PC-3 (cell line): ENCODE measurements around the gene RTL10. TPM values are rescaled to one million over a fixed set of nuclear protein-coding genes. Genes with fewer than 3 reads are reported as not detected.

Experiments
- ATAC-seq: fragments of 200-7000 bp; cut with Tn5 transposase; 2 replicates; pipeline ENCODE4 v1.9.1; 2020; ENCODE audit warnings: mild to moderate bottlenecking, moderate library complexity
- BruUV-seq: library from RNA; stranded (reverse); fragments of 400-500 nt; replicated peaks from 2 replicates; lab custom pipeline; 2021; lab: Mats Ljungman, UMichigan
- CTCF ChIA-PET: fragments of 300-600 bp; sonication (Branson Sonifier 250); formaldehyde crosslinking; loops from one replicate; lab custom pipeline; 2022; ENCODE audit warnings: antibody characterized with exemption; lab: Charles Lee
- POLR2A ChIA-PET: fragments of 300-600 bp; sonication (Branson Sonifier 250); formaldehyde crosslinking; loops from one replicate; lab custom pipeline; 2022; ENCODE audit warnings: antibody characterized with exemption; ENCODE audit not compliant: unreplicated experiment; lab: Charles Lee
- DNase-seq: peaks from one replicate; pipeline ENCODE4 v3.0.0-alpha.2; 2015
- H2AFZ ChIP-seq: fragments of 300-600 bp; sonication (generic); 2 replicates; pipeline ENCODE4 v1.6.0; 2016; ENCODE audit warnings: antibody characterized with exemption, low read length
- H3F3A ChIP-seq: fragments of 300-600 bp; sonication (generic); one replicate; pipeline ENCODE4 v1.6.0; 2017; ENCODE audit warnings: antibody characterized with exemption, low read length, control low read depth, mild to moderate bottlenecking; ENCODE audit not compliant: unreplicated experiment
- H3K27ac ChIP-seq: fragments of 300-600 bp; sonication (generic); 2 replicates; pipeline ENCODE4 v1.5.1; 2016; ENCODE audit warnings: mild to moderate bottlenecking, low read length
- H3K27me3 ChIP-seq: fragments of 300-600 bp; sonication (generic); 2 replicates; pipeline ENCODE4 v1.6.1; 2016; ENCODE audit warnings: low read length, mixed read lengths
- H3K36me3 ChIP-seq: fragments of 300-600 bp; sonication (generic); 2 replicates; pipeline ENCODE4 v1.6.1; 2016; ENCODE audit warnings: low read depth, mixed run types, low read length, mixed read lengths
- H3K4me1 ChIP-seq: fragments of 300-600 bp; sonication (generic); 2 replicates; pipeline ENCODE4 v1.5.1; 2016; ENCODE audit warnings: low read length; ENCODE audit not compliant: insufficient read depth
- H3K4me2 ChIP-seq: fragments of 300-600 bp; sonication (generic); 2 replicates; pipeline ENCODE4 v1.6.0; 2016; ENCODE audit warnings: low read length
- H3K4me3 ChIP-seq: fragments of 300-600 bp; sonication (generic); 2 replicates; pipeline ENCODE4 v1.5.1; 2016; ENCODE audit warnings: mild to moderate bottlenecking, low read length, mixed read lengths
- H3K79me2 ChIP-seq: fragments of 300-600 bp; sonication (generic); 2 replicates; pipeline ENCODE4 v1.6.1; 2017; ENCODE audit warnings: low read length, mixed read lengths
- H3K9ac ChIP-seq: fragments of 300-600 bp; sonication (generic); 2 replicates; pipeline ENCODE4 v1.6.0; 2016; ENCODE audit warnings: mild to moderate bottlenecking, low read length
- H3K9me2 ChIP-seq: fragments of 300-600 bp; sonication (generic); replicated peaks from 2 replicates; pipeline ENCODE4 v1.6.1; 2016; ENCODE audit warnings: mixed run types, low read length, mixed read lengths
- H3K9me3 ChIP-seq: fragments of 300-600 bp; sonication (generic); 2 replicates; pipeline ENCODE4 v1.6.1; 2016; ENCODE audit warnings: low read length, mixed read lengths
- H4K20me1 ChIP-seq: fragments of 300-600 bp; sonication (generic); 2 replicates; pipeline ENCODE4 v1.6.1; 2016; ENCODE audit warnings: low read length, mixed read lengths
- CTCF ChIP-seq: fragments of 300-600 bp; sonication (generic); conservative IDR thresholded peaks from 2 replicates; pipeline ENCODE4 v1.5.1; 2017; ENCODE audit warnings: antibody characterized with exemption, low read depth, mild to moderate bottlenecking, low read length
- EZH2 ChIP-seq: fragments of 300-600 bp; sonication (generic); IDR thresholded peaks from one replicate; pipeline ENCODE4 v1.6.1; 2017; ENCODE audit warnings: antibody characterized with exemption, mild to moderate bottlenecking, low read length; ENCODE audit not compliant: unreplicated experiment
- EZH2phosphoT487 ChIP-seq: fragments of 300-600 bp; sonication (generic); IDR thresholded peaks from 2 replicates; pipeline ENCODE4 v1.6.1; 2018; ENCODE audit warnings: mild to moderate bottlenecking, antibody characterized with exemption, low read length, borderline replicate concordance
- intact Hi-C: fragments of 100-400 bp; cut with micrococcal nuclease; formaldehyde crosslinking; loops from 2 replicates; pipeline ENCODE4 v1.9.0; 2023
- total RNA-seq: library from RNA; depleted of rRNA; stranded (reverse); fragments of >200 nt; gene quantifications from 2 replicates; pipeline ENCODE4 v1.2.3, GENCODE V29; 2014

The RTL10 gene
- total RNA-seq, 1 experiment from 2014 or later = 7.8 TPM

DNA sequence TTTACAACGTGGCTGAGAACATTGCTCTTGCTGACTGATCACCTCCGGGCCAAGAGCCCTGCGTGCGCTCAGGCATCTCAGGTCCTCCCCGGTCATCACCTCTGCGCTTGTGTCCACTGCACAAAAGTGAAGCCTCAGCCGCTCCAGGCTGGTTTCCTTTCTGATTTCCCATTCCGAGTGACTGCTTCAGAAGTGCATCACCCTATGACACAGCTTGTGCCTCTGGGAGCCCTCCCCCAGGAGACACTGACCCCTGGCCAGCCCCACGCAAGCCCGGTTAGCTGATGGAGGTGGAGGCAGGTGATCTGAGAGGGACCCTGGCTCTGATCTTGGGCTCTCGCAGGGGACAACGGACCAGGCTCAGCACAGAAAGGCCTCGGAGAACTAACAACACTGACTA is 38.3 kb upstream of the RTL10 start:
- no peak overlapping the region for H3K4me2 ChIP-seq

DNA sequence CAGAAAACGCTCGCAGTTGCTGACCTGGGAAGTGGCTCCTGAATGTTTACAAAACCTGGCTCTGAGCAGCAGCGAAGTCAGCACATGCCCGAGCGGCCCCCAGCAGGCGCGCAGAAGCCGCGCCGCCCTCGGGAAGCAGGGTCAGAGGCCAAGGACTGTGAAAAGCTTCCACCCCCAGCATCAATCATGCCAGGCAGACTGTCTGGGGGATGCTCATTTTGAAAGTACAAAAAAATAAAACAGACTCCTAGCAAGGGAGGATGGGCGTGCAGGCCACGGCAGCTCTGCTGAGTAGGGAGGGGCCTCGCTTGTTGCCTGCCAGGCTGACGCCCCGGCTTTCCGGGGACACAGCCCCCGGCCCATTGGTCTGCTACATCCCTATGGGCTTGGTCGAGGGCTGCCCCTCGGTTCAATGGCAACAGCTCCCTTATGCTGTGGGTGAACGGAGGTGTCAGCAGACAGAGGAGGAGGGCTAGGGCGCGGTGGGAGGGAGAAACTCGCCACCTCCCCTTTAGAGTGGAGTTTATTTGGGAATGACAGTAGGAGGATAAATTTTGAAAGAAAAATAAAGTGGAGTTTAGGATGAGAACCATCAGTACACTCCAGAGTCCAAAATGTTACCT is 37.7 kb upstream of the RTL10 start:
- peaks cover 19% of the 10 kb centered on the region for H3K4me1 ChIP-seq
- ChIA-PET CTCF (interaction anchor here (1.2 kb wide), 1 partner anchor 162 kb away, joined by 4 read pairs; no protein-coding TSS in a partner anchor), POLR2A (no interaction called here)
- no peaks in the 10 kb centered on the region for H3K9me2 ChIP-seq
- no peak for ATAC-seq
- peak overlapping the region; percentile 54 for H3K27ac ChIP-seq
- no peak for DNase-seq
- peak overlapping the region; percentile 65; the same call in 1 of the 2 replicates for H2AFZ ChIP-seq
- no peaks in the 10 kb centered on the region for H3K36me3 ChIP-seq
- H3K9ac ChIP-seq = 0 out of 2 replicates have a peak overlapping the region, but pooled peaks have one; percentile 6
- peak overlapping the region; percentile 22; the same call in 1 of the 2 replicates for H3K4me3 ChIP-seq
- no peaks in the 10 kb centered on the region for H4K20me1 ChIP-seq
- peak overlapping the region; percentile 66 for H3K4me2 ChIP-seq
- TF ChIP-seq CTCF (no peak), EZH2phosphoT487 (no peak), EZH2 (no peak)
- H3K79me2 ChIP-seq = no peaks in the 10 kb centered on the region
- no peaks in the 10 kb centered on the region for H3K9me3 ChIP-seq
- H3F3A ChIP-seq = no peaks in the 10 kb centered on the region
- intact Hi-C loops = no loop called here
- no TSS peak for BruUV-seq
- H3K27me3 ChIP-seq = no peaks in the 10 kb centered on the region

More for the DNA sequence above, 38.3 kb upstream of the RTL10 start:
- H3K27me3 ChIP-seq = no peaks in the 10 kb centered on the region
- peaks cover 19% of the 10 kb centered on the region for H3K4me1 ChIP-seq
- H3K9ac ChIP-seq = no peak overlapping the region
- DNase-seq (no peak), ATAC-seq (no peak)
- H4K20me1 ChIP-seq = no peaks in the 10 kb centered on the region
- no peaks in the 10 kb centered on the region for H3K79me2 ChIP-seq
- no peak overlapping the region for H3K27ac ChIP-seq
- TF ChIP-seq EZH2phosphoT487 (no peak), EZH2 (no peak), CTCF (no peak)
- H3K9me3 ChIP-seq = no peaks in the 10 kb centered on the region
- H3F3A ChIP-seq = no peaks in the 10 kb centered on the region
- ChIA-PET POLR2A (no interaction called here), CTCF (no interaction called here)
- H3K4me3 ChIP-seq = no peak overlapping the region
- BruUV-seq = no TSS peak
- no peaks in the 10 kb centered on the region for H3K36me3 ChIP-seq
- no peaks in the 10 kb centered on the region for H3K9me2 ChIP-seq
- intact Hi-C loops = no loop called here
- no peak overlapping the region for H2AFZ ChIP-seq
